Osteocyte (in vitro differentiated cells): Measurements from ENCODE around the gene AGXT2. TPM values are rescaled to one million over a fixed set of nuclear protein-coding genes. Genes with fewer than 3 reads are reported as not detected.

Source experiments
- DNase-seq: peaks from one replicate; pipeline ENCODE4 v3.0.0; 2021; ENCODE audit warnings: mixed read lengths; ENCODE audit not compliant: unreplicated experiment; ENCODE audit errors: extremely low spot score
- H3K27ac Mint-ChIP-seq: one replicate; pipeline ENCODE4 v1.8.0; 2021; ENCODE audit warnings: mild to moderate bottlenecking, mixed read lengths; ENCODE audit not compliant: unreplicated experiment
- H3K27me3 Mint-ChIP-seq: one replicate; pipeline ENCODE4 v1.8.0; 2021; ENCODE audit warnings: mixed read lengths; ENCODE audit not compliant: unreplicated experiment
- H3K36me3 Mint-ChIP-seq: one replicate; pipeline ENCODE4 v1.8.0; 2021; ENCODE audit warnings: mixed read lengths; ENCODE audit not compliant: unreplicated experiment
- H3K4me1 Mint-ChIP-seq: one replicate; pipeline ENCODE4 v1.8.0; 2021; ENCODE audit warnings: mixed read lengths; ENCODE audit not compliant: unreplicated experiment
- H3K4me3 Mint-ChIP-seq: one replicate; pipeline ENCODE4 v1.8.0; 2021; ENCODE audit warnings: mild to moderate bottlenecking, moderate library complexity, mixed read lengths; ENCODE audit not compliant: unreplicated experiment
- H3K9me3 Mint-ChIP-seq: one replicate; pipeline ENCODE4 v1.8.0; 2021; ENCODE audit warnings: mixed read lengths; ENCODE audit not compliant: unreplicated experiment
- total RNA-seq: library from RNA; stranded (reverse); gene quantifications from 2 replicates; pipeline ENCODE4 v1.2.1, GENCODE V29; 2021
- TF ChIP-seq, protein P1 (sequence below): fragments of 200-600 bp; sonication (generic); IDR thresholded peaks from 2 replicates; pipeline ENCODE4 v1.5.0; 2021; ENCODE audit warnings: antibody characterized with exemption, mild to moderate bottlenecking, moderate library complexity

Gene AGXT2
- total RNA-seq, 1 donor from 2014 or later = not detected

DNA sequence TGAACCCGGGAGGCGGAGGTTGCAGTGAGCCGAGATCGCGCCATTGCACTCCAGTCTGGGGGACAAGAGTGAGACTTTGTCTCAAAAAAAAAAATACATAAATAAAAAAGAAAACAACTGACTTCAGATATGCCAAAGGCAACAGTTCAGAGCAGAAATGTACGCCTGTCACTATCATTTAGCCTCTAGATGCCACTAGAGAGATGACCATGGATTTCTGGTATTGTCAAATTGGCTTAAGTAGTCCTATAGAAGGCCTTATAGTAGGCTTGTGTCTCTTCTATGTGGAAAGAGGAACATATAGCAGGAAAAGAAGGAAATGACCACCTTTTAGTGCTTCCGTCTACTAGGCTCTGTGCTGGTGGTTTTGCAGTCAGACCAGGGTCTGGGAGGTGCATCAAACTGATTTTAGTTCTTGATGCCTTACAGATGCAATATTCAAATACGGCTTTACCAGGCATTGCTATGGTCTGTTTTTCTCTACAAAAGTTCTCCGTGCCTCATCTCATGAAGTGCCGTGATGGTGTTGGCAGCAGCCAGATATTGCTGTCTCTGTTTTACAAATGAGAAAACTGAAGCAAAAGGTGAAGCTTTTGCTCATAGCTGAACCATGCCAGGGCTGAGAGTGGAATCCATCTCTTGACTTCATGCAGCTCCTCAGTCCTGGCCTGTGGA is 17.2 kb downstream of the AGXT2 start:
- Mint-ChIP-seq H3K27me3 (peaks cover 23% of the 10 kb centered on the region), H3K27ac (no peak overlapping the region), H3K36me3 (no peaks in the 10 kb centered on the region), H3K4me3 (no peak overlapping the region), H3K9me3 (no peaks in the 10 kb centered on the region), H3K4me1 (no peaks in the 10 kb centered on the region)
- TF ChIP-seq, protein P1, sequence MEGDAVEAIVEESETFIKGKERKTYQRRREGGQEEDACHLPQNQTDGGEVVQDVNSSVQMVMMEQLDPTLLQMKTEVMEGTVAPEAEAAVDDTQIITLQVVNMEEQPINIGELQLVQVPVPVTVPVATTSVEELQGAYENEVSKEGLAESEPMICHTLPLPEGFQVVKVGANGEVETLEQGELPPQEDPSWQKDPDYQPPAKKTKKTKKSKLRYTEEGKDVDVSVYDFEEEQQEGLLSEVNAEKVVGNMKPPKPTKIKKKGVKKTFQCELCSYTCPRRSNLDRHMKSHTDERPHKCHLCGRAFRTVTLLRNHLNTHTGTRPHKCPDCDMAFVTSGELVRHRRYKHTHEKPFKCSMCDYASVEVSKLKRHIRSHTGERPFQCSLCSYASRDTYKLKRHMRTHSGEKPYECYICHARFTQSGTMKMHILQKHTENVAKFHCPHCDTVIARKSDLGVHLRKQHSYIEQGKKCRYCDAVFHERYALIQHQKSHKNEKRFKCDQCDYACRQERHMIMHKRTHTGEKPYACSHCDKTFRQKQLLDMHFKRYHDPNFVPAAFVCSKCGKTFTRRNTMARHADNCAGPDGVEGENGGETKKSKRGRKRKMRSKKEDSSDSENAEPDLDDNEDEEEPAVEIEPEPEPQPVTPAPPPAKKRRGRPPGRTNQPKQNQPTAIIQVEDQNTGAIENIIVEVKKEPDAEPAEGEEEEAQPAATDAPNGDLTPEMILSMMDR = no peak
- no peak for DNase-seq

DNA sequence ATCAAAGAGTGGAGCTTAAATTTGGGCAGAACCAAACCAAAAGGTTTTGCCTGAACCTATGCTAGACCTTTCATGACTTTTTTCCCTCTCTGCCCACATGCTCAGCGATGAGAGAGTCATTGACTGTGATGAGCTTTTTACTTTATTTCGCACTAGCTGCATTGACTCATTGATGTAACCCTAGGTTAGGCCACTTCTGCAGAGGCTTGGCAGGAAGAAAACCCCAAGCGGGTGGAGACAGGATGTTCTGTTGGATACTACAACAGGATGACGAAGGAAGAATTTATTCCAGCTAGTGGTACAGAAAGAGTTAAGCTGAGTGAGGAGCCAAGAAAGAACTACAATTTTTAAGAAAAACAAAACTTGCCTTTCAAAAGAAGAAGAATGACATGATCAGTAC is 18.4 kb downstream of the AGXT2 start:
- no peaks in the 10 kb centered on the region for H3K9me3 Mint-ChIP-seq
- H3K36me3 Mint-ChIP-seq = no peaks in the 10 kb centered on the region
- H3K4me1 Mint-ChIP-seq = no peaks in the 10 kb centered on the region
- TF ChIP-seq, protein P1 = no peak
- H3K27me3 Mint-ChIP-seq = peaks cover 23% of the 10 kb centered on the region
- H3K27ac Mint-ChIP-seq = no peak overlapping the region
- no peak overlapping the region for H3K4me3 Mint-ChIP-seq
- DNase-seq = no peak

DNA sequence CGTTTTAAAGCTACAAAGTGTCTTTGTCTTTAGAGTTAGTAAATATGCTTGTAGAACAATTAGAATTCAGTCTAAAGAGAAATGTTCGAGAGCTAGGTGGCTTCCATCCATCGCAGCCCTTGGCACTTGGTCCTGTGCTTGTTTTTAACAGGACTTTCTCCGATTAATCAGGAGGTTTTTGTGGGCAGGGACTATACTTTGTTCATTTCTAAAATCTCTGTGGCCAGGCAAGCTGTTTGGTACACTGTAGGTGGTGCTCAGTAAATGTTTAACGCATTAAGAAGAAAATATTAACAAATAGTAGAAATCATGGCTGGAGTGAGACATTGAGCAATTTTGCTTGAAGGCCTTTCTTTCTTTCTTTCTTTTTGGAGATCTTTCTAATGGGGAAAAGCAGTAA is 20.8 kb downstream of the AGXT2 start:
- DNase-seq = no peak
- Mint-ChIP-seq H3K27me3 (peaks cover 23% of the 10 kb centered on the region), H3K4me3 (no peak overlapping the region), H3K4me1 (no peaks in the 10 kb centered on the region), H3K27ac (no peak overlapping the region), H3K36me3 (no peaks in the 10 kb centered on the region), H3K9me3 (no peaks in the 10 kb centered on the region)
- TF ChIP-seq, protein P1 = no peak

DNA sequence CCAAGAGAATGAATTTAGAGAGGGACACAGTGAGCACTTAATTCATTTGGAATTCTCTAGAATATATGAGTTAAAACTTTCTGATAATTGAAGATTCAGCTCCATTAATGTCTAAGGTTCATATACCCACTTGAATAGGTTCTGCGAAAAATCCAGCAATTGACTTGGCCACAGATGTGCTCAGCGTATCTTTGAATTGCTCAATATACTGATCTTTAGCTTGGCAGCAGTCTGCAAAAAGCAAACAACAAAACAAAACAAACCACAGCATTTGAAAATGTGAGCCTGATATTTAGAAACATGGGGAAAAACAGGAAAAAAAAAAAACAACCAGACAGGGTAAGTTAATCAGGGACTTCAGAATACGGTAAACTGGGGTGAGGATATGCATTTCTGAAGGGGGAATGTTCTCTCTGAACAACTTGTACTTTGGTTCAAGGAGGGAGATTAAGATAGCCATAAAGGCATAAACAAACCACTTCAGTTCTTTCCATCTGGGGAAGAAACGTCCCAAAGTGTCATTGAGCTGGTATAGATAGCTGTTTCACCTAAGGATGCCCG is 21.4 kb downstream of the AGXT2 start:
- H3K27ac Mint-ChIP-seq = no peak overlapping the region
- peaks cover 19% of the 10 kb centered on the region for H3K27me3 Mint-ChIP-seq
- no peak for DNase-seq
- no peaks in the 10 kb centered on the region for H3K36me3 Mint-ChIP-seq
- TF ChIP-seq, protein P1 = no peak
- no peaks in the 10 kb centered on the region for H3K4me1 Mint-ChIP-seq
- no peaks in the 10 kb centered on the region for H3K9me3 Mint-ChIP-seq
- H3K4me3 Mint-ChIP-seq = no peak overlapping the region

DNA sequence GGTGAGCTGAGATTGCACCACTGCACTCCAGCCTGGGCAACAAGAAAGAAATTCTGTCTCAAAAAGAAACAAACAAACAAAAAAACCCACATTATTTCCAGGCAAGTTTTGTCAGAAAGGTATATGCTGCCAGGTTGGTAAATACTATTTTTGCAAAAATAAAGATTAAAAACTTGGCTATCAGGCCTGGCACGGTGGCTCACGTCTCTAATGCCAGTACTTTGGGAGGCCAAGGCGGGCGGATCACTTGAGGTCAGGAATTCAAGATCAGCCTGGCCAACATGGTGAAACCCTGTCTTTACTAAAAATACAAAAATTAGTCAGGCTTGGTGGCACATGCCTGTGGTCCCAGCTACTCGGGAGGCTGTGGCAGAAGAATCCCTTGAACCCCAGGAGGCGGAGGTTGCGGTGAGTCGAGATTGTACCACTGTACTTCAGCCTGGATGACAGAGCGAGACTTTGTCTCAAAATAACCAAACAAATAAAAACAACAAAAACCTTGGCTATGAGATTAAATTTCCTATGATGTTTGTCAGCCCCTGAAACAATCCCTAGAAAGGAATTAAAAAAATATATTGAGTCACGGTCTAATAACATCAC is 22.7 kb downstream of the AGXT2 start:
- TF ChIP-seq, protein P1 = no peak
- Mint-ChIP-seq H3K27ac (no peak overlapping the region), H3K27me3 (peaks cover 17% of the 10 kb centered on the region), H3K9me3 (no peaks in the 10 kb centered on the region), H3K4me3 (no peak overlapping the region), H3K36me3 (no peaks in the 10 kb centered on the region), H3K4me1 (no peaks in the 10 kb centered on the region)
- no peak for DNase-seq
